Prostate gland (tissue), 2 donors: Measurements from ENCODE around the gene TARP.
A peak's percentile ranks its signal among the peaks of the same experiment; 100 is the strongest.

Source experiments
- DNase-seq: peaks from one replicate; pipeline ENCODE4 v3.0.0-alpha.2; 2019; ENCODE audit warnings: low spot score
- H3K27ac ChIP-seq, 2 donors: fragments of 200-600 bp; sonication (generic); 2 replicates each; pipeline ENCODE4 v1.5.1; 2017 to 2019
- H3K27me3 ChIP-seq: fragments of 200-600 bp; sonication (generic); replicated peaks from 2 replicates; pipeline ENCODE4 v1.5.1; 2019; ENCODE audit not compliant: insufficient read depth
- H3K36me3 ChIP-seq, 2 donors: fragments of 200-600 bp; sonication (generic); 1 replicate in 1 of 2; 2 replicates in 1 of 2; pipeline versions ENCODE4 v1.5.1 to v1.8.1; 2017 to 2019
- H3K4me1 ChIP-seq: fragments of 200-600 bp; sonication (generic); replicated peaks from 2 replicates; pipeline ENCODE4 v1.5.1; 2019
- H3K4me3 ChIP-seq, 2 donors: fragments of 200-600 bp; sonication (generic); 2 replicates each; pipeline ENCODE4 v1.5.1; 2017 to 2019
- H3K9me3 ChIP-seq: fragments of 200-600 bp; sonication (generic); 2 replicates; pipeline ENCODE4 v1.5.1; 2017
- CTCF ChIP-seq, 4 experiments: fragments of 200-600 bp in 2 of 4; fragments of 450-650 bp in 2 of 4; sonication (generic) in 2 of 4; IDR thresholded peaks; 1 replicate in 3 of 4; 2 replicates in 1 of 4; pipeline ENCODE4 v1.5.1; 2016 to 2019; ENCODE audit warnings: antibody characterized with exemption in 4 of 4, mild to moderate bottlenecking in 2 of 4, moderate library complexity in 2 of 4
- POLR2A ChIP-seq: fragments of 450-650 bp; IDR thresholded peaks from one replicate; pipeline ENCODE4 v1.6.1; 2016; ENCODE audit warnings: antibody characterized with exemption, mild to moderate bottlenecking
- POLR2AphosphoS5 ChIP-seq: sonication (generic); formaldehyde crosslinking; IDR thresholded peaks from one replicate; pipeline ENCODE4 v1.6.1; 2017; ENCODE audit warnings: antibody characterized with exemption
- WGBS: methylation state at CpG from one replicate; pipeline ENCODE4 v1.1.5; 2018; 5-methylcytosine and 5-hydroxymethylcytosine counted together
- intact Hi-C: fragments of 100-400 bp; cut with DNase I; formaldehyde crosslinking; loops from one replicate; pipeline ENCODE4 v1.14.2; 2022

TARP gene

GRCh38 chr7:38310591-38311101 is 37.2 kb upstream of the TARP start:
- intact Hi-C loops, result no loop called here
- H3K27ac ChIP-seq, result peak overlapping the region; percentile 74 to 84
- H3K4me1 ChIP-seq, result peaks cover 21% of the 10 kb centered on the region
- H3K27me3 ChIP-seq, result no peaks in the 10 kb centered on the region
- H3K4me3 ChIP-seq, result no peak overlapping the region
- TF ChIP-seq POLR2AphosphoS5 (no peak), CTCF (IDR thresholded peaks at IDR 0.05) (no peak), POLR2A (no peak)
- WGBS, result 28% methylated on average over 6 of the region's 6 CpGs
- DNase-seq, result no peak
- H3K9me3 ChIP-seq, result no peaks in the 10 kb centered on the region
- H3K36me3 ChIP-seq, result no peaks in the 10 kb centered on the region

- Histone ChIP-seq H3K9me3 (no peaks in the 10 kb centered on the region), H3K4me3 (no peak overlapping the region), H3K27me3 (no peaks in the 10 kb centered on the region), H3K4me1 (peaks cover 21% of the 10 kb centered on the region), H3K36me3 (no peaks in the 10 kb centered on the region), H3K27ac (peak overlapping the region in 1 of 2 donors; percentile 84)
- no peak for TF ChIP-seq CTCF (IDR thresholded peaks at IDR 0.05)
- TF ChIP-seq POLR2AphosphoS5, result no peak
- TF ChIP-seq POLR2A, result no peak
- 85% methylated on average over 5 of the region's 5 CpGs for WGBS
- no peak for DNase-seq
- intact Hi-C loops, result no loop called here
These were observed 36.1 kb upstream of the TARP start for GRCh38 chr7:38309555-38309954.

GRCh38 chr7:38308140-38308539 is 34.7 kb upstream of the TARP start:
- Histone ChIP-seq H3K4me1 (peaks cover 19% of the 10 kb centered on the region), H3K9me3 (no peaks in the 10 kb centered on the region), H3K27ac (peak overlapping the region; percentile 68 to 84), H3K4me3 (no peak overlapping the region), H3K36me3 (no peaks in the 10 kb centered on the region), H3K27me3 (no peaks in the 10 kb centered on the region)
- no peak for DNase-seq
- no peak for TF ChIP-seq POLR2AphosphoS5
- no peak for TF ChIP-seq CTCF (IDR thresholded peaks at IDR 0.05)
- TF ChIP-seq POLR2A, result no peak
- 100% methylated on average over 2 of the region's 2 CpGs for WGBS
- intact Hi-C loops, result no loop called here

GRCh38 chr7:38307640-38308039 is 34.2 kb upstream of the TARP start:
- Histone ChIP-seq H3K27ac (peak overlapping the region; percentile 68 to 84), H3K27me3 (no peaks in the 10 kb centered on the region), H3K4me3 (no peak overlapping the region), H3K36me3 (no peaks in the 10 kb centered on the region), H3K9me3 (no peaks in the 10 kb centered on the region), H3K4me1 (peaks cover 18% of the 10 kb centered on the region)
- no peak for DNase-seq
- intact Hi-C loops, result no loop called here
- TF ChIP-seq POLR2AphosphoS5 (no peak), CTCF (IDR thresholded peaks at IDR 0.05) (no peak), POLR2A (no peak)
- 81% methylated on average over 3 of the region's 3 CpGs for WGBS

GRCh38 chr7:38306914-38307313 is 33.5 kb upstream of the TARP start:
- whole genome bisulfite sequencing, result 88% methylated on average over 2 of the region's 2 CpGs
- Histone ChIP-seq H3K9me3 (no peaks in the 10 kb centered on the region), H3K27ac (peak overlapping the region; percentile 68 to 84), H3K4me3 (no peak overlapping the region), H3K36me3 (no peaks in the 10 kb centered on the region), H3K27me3 (no peaks in the 10 kb centered on the region), H3K4me1 (peaks cover 12% of the 10 kb centered on the region)
- TF ChIP-seq POLR2A (no peak), POLR2AphosphoS5 (no peak), CTCF (IDR thresholded peaks at IDR 0.05) (no peak)
- no peak for DNase-seq
- intact Hi-C loops, result no loop called here
